ENCODE measurements around the gene EVPL.
A peak's percentile ranks its signal among the peaks of the same experiment; 100 is the strongest.

Gene EVPL

GRCh38 chr17:75995385-75995925 lies 31.7 kb downstream of the EVPL start:
- Mint-ChIP-seq H3K36me3 (ENCODE audit: insufficient read depth) (peaks cover 24% of the 10 kb centered on the region), H3K4me1 (peaks cover 12% of the 10 kb centered on the region), H3K27ac (ENCODE audit: low read depth) (no peak overlapping the region), H3K27me3 (no peaks in the 10 kb centered on the region), H3K9me3 (no peaks in the 10 kb centered on the region), H3K4me3 (no peak overlapping the region)
- DNase-seq (ENCODE audit: low spot score in 2 of 2), result no peak
- no peak for ATAC-seq (replicated peaks; ENCODE audit: extremely low read depth, poor library complexity, severe bottlenecking)

DNA sequence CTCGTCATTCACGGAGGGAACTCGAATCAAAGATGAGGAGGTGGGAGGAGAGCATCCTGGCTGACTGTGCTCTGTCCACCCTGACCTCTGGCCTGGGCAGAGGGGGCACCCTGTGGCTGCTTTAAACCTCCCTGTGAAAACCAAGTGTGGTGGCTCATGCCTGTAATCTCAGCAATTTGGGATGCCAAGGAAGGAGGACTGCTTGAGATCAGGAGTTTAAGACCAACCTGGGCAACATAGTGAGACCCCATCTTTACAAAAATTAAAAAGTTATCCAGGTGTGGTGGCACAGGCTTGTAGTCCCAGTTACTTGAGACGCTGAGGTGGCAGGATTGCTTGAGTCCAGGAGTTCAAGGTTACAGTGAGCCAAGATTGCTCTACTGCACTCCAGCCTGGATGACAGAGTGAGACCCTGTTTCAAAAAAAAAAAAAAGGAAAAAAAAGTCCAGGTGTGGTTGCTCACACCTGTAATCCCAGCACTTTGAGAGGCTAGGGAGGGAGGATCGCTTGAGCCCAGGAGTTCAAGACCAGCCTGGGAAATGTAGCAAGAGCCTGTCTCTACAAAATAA lies 32.2 kb downstream of the EVPL start:
- peaks cover 12% of the 10 kb centered on the region for H3K4me1 Mint-ChIP-seq
- no peaks in the 10 kb centered on the region for H3K27me3 Mint-ChIP-seq

DNA sequence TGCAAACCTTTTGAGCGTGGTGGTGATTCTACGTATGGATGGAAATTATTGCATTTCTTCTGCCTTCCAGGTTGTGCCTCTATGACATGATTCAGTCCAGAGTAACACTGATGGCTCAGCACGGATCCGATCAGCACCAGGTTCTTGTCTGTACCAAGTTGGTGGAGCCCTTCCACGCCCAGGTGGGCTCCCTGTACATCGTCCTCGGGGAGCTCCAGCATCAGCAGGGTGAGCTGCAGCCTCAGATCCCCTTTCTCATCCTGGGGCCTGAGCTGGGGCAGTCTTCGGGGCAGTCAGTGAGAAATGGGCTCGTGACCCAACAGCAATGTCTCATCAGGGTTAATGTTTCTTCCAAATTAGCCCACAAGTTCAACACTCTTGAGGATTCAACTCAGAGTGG lies 35.7 kb downstream of the EVPL start:
- H3K4me1 Mint-ChIP-seq, result no peaks in the 10 kb centered on the region

More for the DNA sequence above, 32.2 kb downstream of the EVPL start:
- no peak overlapping the region for H3K27ac Mint-ChIP-seq (ENCODE audit: low read depth)
- H3K9me3 Mint-ChIP-seq, result no peaks in the 10 kb centered on the region
- DNase-seq (ENCODE audit: low spot score in 2 of 2) (no peak), ATAC-seq (replicated peaks; ENCODE audit: extremely low read depth, poor library complexity, severe bottlenecking) (no peak)
- H3K36me3 Mint-ChIP-seq (ENCODE audit: insufficient read depth), result peaks cover 24% of the 10 kb centered on the region
- no peak overlapping the region for H3K4me3 Mint-ChIP-seq

GRCh38 chr17:75987041-75987440 lies 40.1 kb downstream of the EVPL start:
- DNase-seq (ENCODE audit: low spot score in 2 of 2) (no peak), ATAC-seq (replicated peaks; ENCODE audit: extremely low read depth, poor library complexity, severe bottlenecking) (no peak)
- Mint-ChIP-seq H3K9me3 (no peaks in the 10 kb centered on the region), H3K36me3 (ENCODE audit: insufficient read depth) (peaks cover 9% of the 10 kb centered on the region), H3K4me3 (no peak overlapping the region), H3K4me1 (no peaks in the 10 kb centered on the region), H3K27me3 (no peaks in the 10 kb centered on the region), H3K27ac (ENCODE audit: low read depth) (no peak overlapping the region)

More for the DNA sequence above, 35.7 kb downstream of the EVPL start:
- H3K4me3 Mint-ChIP-seq, result no peak overlapping the region
- H3K27me3 Mint-ChIP-seq, result no peaks in the 10 kb centered on the region
- ATAC-seq (replicated peaks; ENCODE audit: extremely low read depth, poor library complexity, severe bottlenecking) (no peak), DNase-seq (ENCODE audit: low spot score in 2 of 2) (no peak)
- H3K36me3 Mint-ChIP-seq (ENCODE audit: insufficient read depth), result peaks cover 22% of the 10 kb centered on the region
- H3K27ac Mint-ChIP-seq (ENCODE audit: low read depth), result no peak overlapping the region
- H3K9me3 Mint-ChIP-seq, result no peaks in the 10 kb centered on the region

DNA sequence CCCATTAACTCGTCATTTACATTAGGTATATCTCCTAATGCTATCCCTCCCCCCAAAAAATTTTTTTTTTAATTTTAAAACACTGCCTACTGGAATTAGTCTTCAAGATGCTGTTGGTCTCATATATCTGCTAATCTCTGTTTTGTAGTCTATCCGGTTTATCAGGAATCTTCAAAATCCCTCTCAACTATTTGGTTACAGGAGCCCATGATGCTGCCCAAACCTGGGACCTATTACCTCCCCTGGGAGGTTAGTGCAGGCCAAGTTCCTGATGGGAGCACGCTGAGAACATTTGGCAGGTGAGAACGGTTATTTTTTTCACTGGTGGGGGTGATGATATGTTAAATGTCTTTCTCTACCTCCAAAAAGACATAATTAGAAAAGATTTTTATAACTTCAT lies 41.1 kb downstream of the EVPL start:
- H3K36me3 Mint-ChIP-seq (ENCODE audit: insufficient read depth), result peaks cover 3% of the 10 kb centered on the region
- no peaks in the 10 kb centered on the region for H3K4me1 Mint-ChIP-seq
- H3K4me3 Mint-ChIP-seq, result no peak overlapping the region
- H3K9me3 Mint-ChIP-seq, result no peaks in the 10 kb centered on the region
- DNase-seq (ENCODE audit: low spot score in 2 of 2) (no peak), ATAC-seq (replicated peaks; ENCODE audit: extremely low read depth, poor library complexity, severe bottlenecking) (no peak)
- H3K27ac Mint-ChIP-seq (ENCODE audit: low read depth), result no peak overlapping the region
- H3K27me3 Mint-ChIP-seq, result no peaks in the 10 kb centered on the region

DNA sequence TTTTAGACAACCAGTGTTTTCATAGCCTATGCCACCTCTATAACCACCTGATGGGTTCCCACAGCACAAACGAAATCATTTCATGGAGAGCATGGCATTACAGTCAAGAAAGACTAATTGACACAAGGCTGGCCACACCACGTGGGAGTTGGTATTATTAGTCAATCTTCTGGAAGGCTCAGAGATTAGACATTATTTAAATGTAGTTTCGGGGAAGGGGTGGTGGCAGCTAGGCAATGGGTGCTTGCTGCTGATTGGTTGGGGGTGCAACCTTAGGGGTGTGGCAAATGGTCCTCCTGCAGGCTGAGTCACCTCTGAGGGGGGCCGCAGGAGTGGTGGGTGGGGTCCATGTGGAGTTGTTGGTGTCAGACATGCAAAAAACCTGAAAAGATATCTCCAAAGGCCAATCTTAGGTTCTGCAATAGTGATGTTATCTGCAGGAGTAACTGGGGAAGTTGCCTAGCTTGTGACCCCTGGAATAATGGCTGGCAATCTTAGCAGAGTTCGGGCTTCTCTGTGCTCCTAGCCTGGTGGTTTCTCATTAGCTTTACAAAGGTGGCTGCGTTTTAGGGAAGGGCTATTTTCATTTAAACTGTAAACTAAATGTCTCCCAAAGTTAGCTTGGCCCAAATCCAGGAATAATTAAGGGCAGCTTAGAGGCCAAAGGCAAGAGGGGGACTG lies 43.5 kb downstream of the EVPL start:
- DNase-seq (ENCODE audit: low spot score in 2 of 2) (no peak), ATAC-seq (replicated peaks; ENCODE audit: extremely low read depth, poor library complexity, severe bottlenecking) (no peak)
- no peaks in the 10 kb centered on the region for H3K27me3 Mint-ChIP-seq
- no peaks in the 10 kb centered on the region for H3K9me3 Mint-ChIP-seq
- peaks cover 8% of the 10 kb centered on the region for H3K4me1 Mint-ChIP-seq
- H3K4me3 Mint-ChIP-seq, result no peak overlapping the region
- H3K27ac Mint-ChIP-seq (ENCODE audit: low read depth), result no peak overlapping the region
- H3K36me3 Mint-ChIP-seq (ENCODE audit: insufficient read depth), result peaks cover 12% of the 10 kb centered on the region

- peak overlapping the region; percentile 94 for H3K4me3 Mint-ChIP-seq
- peaks cover 23% of the 10 kb centered on the region for H3K4me1 Mint-ChIP-seq
- ATAC-seq (replicated peaks; ENCODE audit: extremely low read depth, poor library complexity, severe bottlenecking) (no peak), DNase-seq (ENCODE audit: low spot score in 2 of 2) (no peak)
- H3K9me3 Mint-ChIP-seq, result no peaks in the 10 kb centered on the region
- H3K36me3 Mint-ChIP-seq (ENCODE audit: insufficient read depth), result peaks cover 14% of the 10 kb centered on the region
- H3K27me3 Mint-ChIP-seq, result no peaks in the 10 kb centered on the region
- no peak overlapping the region for H3K27ac Mint-ChIP-seq (ENCODE audit: low read depth)
Measured at GRCh38 chr17:75981019-75981615, 46.0 kb downstream of the EVPL start.

DNA sequence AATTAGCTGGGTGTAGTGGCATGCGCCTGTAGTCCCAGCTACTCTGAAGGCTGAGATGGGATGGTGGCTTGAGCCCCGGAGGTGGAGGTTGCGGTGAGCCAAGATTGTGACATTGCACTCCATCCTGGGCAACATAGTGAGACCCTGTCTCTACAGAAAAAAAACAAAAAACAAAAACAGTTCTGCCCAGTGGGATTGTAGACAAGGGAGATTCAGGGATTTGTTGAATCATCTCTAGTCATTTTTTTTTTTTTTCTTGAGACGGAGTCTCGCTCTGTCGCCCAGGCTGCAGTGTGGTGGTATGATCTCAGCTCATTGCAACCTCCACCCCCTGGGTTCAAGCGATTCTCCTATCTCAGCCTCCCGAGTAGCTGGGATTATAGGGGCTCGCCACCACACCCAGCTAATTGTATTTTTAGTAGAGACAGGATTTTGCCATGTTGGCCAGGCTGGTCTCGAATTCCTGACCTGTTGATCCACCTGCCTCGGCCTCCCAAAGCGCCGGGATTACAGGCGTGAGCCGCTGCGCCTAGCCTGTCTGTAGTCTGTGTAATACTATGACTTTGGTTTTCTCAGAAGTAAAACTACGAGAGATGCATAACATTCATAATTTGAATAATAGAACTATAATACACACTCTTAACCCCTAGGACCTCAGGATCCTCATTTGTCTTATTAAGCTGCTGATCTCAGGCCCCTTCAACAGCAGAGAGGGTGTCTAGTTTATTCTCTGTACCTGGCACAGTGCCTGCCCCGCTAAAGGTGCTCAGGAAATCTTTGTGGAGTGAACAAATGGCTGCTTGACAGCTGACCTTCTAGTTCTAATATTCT lies 46.7 kb downstream of the EVPL start:
- H3K9me3 Mint-ChIP-seq, result no peaks in the 10 kb centered on the region
- peaks cover 30% of the 10 kb centered on the region for H3K4me1 Mint-ChIP-seq
- no peak for ATAC-seq (replicated peaks; ENCODE audit: extremely low read depth, poor library complexity, severe bottlenecking)
- peaks cover 14% of the 10 kb centered on the region for H3K36me3 Mint-ChIP-seq (ENCODE audit: insufficient read depth)
- peak overlapping the region; percentile 94 for H3K4me3 Mint-ChIP-seq
- no peak for DNase-seq (ENCODE audit: low spot score in 2 of 2)
- H3K27me3 Mint-ChIP-seq, result no peaks in the 10 kb centered on the region
- H3K27ac Mint-ChIP-seq (ENCODE audit: low read depth), result peak overlapping the region; percentile 99

DNA sequence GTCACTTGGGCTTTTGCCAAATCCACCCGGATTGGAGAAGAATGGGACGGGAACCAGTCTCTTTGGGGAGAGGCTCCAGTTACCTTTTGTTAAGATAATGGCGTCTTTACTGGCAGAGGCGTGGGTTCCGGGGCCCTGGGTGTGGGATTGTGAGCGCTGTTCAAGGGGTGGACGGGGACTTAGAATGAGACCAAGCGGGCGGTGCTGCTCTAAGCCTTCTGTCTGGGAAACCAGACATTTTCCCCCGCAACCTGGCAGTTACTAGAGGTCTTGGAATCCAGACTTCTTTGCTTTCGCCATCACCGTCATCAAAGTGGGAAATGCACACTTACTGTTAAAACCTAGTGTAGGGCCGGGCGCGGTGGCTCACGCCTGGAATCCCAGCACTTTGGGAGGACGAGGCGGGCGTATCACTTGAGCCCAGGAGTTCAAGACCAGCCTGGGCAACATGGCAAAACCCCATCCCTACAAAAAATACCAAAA lies 47.4 kb downstream of the EVPL start:
- Mint-ChIP-seq H3K4me1 (peaks cover 30% of the 10 kb centered on the region), H3K27me3 (no peaks in the 10 kb centered on the region), H3K4me3 (peak overlapping the region; percentile 94), H3K36me3 (ENCODE audit: insufficient read depth) (peaks cover 14% of the 10 kb centered on the region), H3K9me3 (no peaks in the 10 kb centered on the region), H3K27ac (ENCODE audit: low read depth) (peak overlapping the region; percentile 99)
- ATAC-seq (replicated peaks; ENCODE audit: extremely low read depth, poor library complexity, severe bottlenecking) (peak; percentile 36), DNase-seq (ENCODE audit: low spot score in 2 of 2) (no peak)

DNA sequence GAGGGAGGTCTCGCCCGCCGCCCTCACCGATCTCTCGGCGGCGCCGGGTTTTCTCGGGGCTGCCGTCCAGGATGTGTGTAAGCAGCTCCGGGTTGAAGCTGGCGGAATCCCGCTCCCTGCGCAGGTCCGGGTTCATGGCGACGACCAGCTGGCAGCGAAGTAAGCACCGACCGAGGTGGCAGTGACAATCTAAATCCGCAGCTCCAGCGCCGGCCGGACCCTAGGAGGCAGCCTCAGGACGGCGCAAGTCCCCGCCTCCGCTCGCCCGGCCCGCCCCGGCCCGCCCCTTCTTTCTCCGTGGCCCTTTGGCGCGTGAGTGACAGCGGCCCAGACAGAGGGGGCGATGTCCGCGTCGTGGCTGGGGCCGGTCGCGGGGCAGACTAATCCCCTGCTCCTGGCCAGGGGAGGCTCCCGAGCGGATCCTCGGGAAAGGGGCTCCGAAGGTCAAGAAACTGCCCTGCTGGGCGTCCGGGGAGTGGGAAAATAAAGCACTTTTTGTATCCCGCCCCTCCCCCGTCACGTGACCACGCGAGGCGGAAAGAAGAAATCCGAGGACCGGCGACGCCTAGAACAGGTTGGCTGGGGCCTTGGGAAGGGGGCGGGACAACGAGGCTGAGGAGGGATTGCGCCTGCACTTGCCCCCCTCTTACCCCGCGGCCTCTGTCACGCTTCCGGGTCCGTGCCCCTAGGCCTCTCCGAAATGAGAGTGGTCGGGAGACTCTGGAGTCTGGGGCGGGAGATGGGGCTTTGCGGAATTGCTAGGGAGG lies 48.0 kb downstream of the EVPL start, which contains the start of the genes ACOX1 and TEN1:
Gene ACOX1 (minus strand): TSS at position 229 of the 767 bp plus-strand sequence. CDS start 93 bp downstream, at position 136.
Gene TEN1 (plus strand): TSS at position 303 of the 767 bp plus-strand sequence. CDS start 6,953 bp downstream, outside the sequence.
- Mint-ChIP-seq H3K36me3 (ENCODE audit: insufficient read depth) (peaks cover 14% of the 10 kb centered on the region), H3K4me3 (peak within 1 kb of the TSS; percentile 94), H3K27ac (ENCODE audit: low read depth) (peak within 1 kb of the TSS; percentile 99), H3K27me3 (no peaks in the 10 kb centered on the region), H3K4me1 (peaks cover 30% of the 10 kb centered on the region), H3K9me3 (no peaks in the 10 kb centered on the region)
- DNase-seq (ENCODE audit: low spot score in 2 of 2) (peak; percentile 90 to 91), ATAC-seq (replicated peaks; ENCODE audit: extremely low read depth, poor library complexity, severe bottlenecking) (peak; percentile 97)

DNA sequence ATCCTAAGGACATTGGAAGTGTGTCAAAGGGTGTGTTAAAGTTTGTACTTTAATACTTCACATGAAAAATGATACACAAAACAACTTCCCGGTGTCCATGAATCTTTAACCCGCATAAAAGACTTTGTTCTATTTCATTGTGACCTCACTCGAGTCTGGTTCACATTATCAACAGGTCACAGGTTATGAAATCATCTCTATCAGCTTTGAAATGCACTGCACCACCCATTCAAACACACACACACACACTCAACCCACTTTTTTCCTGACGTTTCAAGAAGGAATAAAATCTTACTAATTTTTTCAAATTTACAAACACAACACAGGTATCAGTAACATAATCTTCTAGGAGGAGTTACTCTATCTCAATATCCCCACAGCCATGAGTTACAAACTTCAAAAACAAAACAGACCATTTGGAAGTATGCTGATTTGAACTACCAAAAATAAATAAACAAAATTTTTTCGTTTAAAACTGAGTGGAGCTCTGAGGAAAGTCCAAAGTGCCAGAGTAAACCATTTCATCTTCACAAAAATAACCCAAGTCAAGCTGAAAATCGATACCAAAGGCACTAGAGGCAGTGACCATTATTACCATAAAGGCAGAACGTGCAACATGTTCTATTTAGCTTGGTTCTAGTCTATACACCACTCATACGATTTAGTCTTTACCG lies 50.8 kb downstream of the EVPL start:
- no peaks in the 10 kb centered on the region for H3K27me3 Mint-ChIP-seq
- no peaks in the 10 kb centered on the region for H3K9me3 Mint-ChIP-seq
- no peak for DNase-seq (ENCODE audit: low spot score in 2 of 2)
- peak overlapping the region; percentile 80 for H3K27ac Mint-ChIP-seq (ENCODE audit: low read depth)
- no peak for ATAC-seq (replicated peaks; ENCODE audit: extremely low read depth, poor library complexity, severe bottlenecking)
- H3K4me3 Mint-ChIP-seq, result no peak overlapping the region
- H3K36me3 Mint-ChIP-seq (ENCODE audit: insufficient read depth), result peaks cover 17% of the 10 kb centered on the region
- H3K4me1 Mint-ChIP-seq, result peaks cover 36% of the 10 kb centered on the region

Measured in central memory CD8-positive, alpha-beta T cell (primary cell).